HCT116 (cell line): ENCODE data around the gene ARPC1A. TPM values are rescaled to one million over a fixed set of nuclear protein-coding genes. Genes with fewer than 3 reads are reported as not detected.
A peak's percentile ranks its signal among the peaks of the same experiment; 100 is the strongest.

Experiments
- ATAC-seq: fragments of 200-7000 bp; cut with Tn5 transposase; 2 replicates; pipeline ENCODE4 v1.9.1; 2020; ENCODE audit warnings: mild to moderate bottlenecking, moderate library complexity
- BruUV-seq: library from RNA; stranded (reverse); fragments of 400-500 nt; replicated peaks from 2 replicates; lab custom pipeline; 2021; lab: Mats Ljungman, UMichigan
- CTCF ChIA-PET: fragments of 300-600 bp; sonication (Branson Sonifier 250); formaldehyde crosslinking; loops from one replicate; lab custom pipeline; 2021; ENCODE audit warnings: antibody characterized with exemption; lab: Charles Lee
- POLR2A ChIA-PET: fragments of 300-600, 350-600 bp; sonication (Branson Sonifier 250); formaldehyde crosslinking; loops from one replicate; lab custom pipeline; 2021; ENCODE audit warnings: antibody characterized with exemption; lab: Charles Lee
- RAD21 ChIA-PET, 2 experiments: fragments of 300-600 bp; sonication (Branson Sonifier 250); formaldehyde crosslinking; loops; one replicate each; lab custom pipeline; 2023; ENCODE audit warnings: low total read pairs in 2 of 2; ENCODE audit not compliant: uncharacterized antibody in 2 of 2, unreplicated experiment in 2 of 2, low non-redundant PET in 1 of 2; lab: Charles Lee
- DNase-seq: peaks from one replicate; pipeline ENCODE4 v3.0.0-alpha.2; 2010; ENCODE audit warnings: low read depth, low spot score
- H2AFZ ChIP-seq: fragments of 200-600 bp; shearing (Covaris generic), sonication (generic); 2 replicates; pipeline ENCODE4 v1.6.1; 2017; ENCODE audit warnings: low read depth, mixed run types, mixed read lengths, antibody characterized with exemption, low read length; ENCODE audit not compliant: poor library complexity, severe bottlenecking
- H3K27ac ChIP-seq: 2 replicates; pipeline ENCODE4 v1.5.1; 2012; ENCODE audit warnings: low read depth, low read length
- H3K27me3 ChIP-seq: fragments of 200-600 bp; sonication (generic); 2 replicates; pipeline ENCODE4 v1.6.1; 2016; ENCODE audit warnings: mixed run types, low read length, mixed read lengths; ENCODE audit not compliant: insufficient read depth
- H3K36me3 ChIP-seq, 2 experiments: fragments of 200-500 bp in 1 of 2; fragments of 200-600 bp in 1 of 2; sonication (Bioruptor generic) in 1 of 2; sonication (generic) in 1 of 2; 2 replicates each; pipeline versions ENCODE4 v1.5.1 to v1.6.1; 2014 to 2016; ENCODE audit warnings: low read length in 2 of 2, inconsistent platforms in 1 of 2, mixed read lengths in 1 of 2, mixed run types in 1 of 2; ENCODE audit not compliant: insufficient read depth in 2 of 2, control insufficient read depth in 1 of 2
- H3K4me1 ChIP-seq, 2 experiments: fragments of 200-600 bp in 1 of 2; sonication (generic) in 1 of 2; 2 replicates each; pipeline versions ENCODE4 v1.5.1 to v1.6.1; 2012 to 2017; ENCODE audit warnings: low read length in 2 of 2, inconsistent platforms in 1 of 2, mild to moderate bottlenecking in 1 of 2, mixed read lengths in 1 of 2, mixed run types in 1 of 2, moderate library complexity in 1 of 2; ENCODE audit not compliant: insufficient read depth in 2 of 2, control insufficient read depth in 1 of 2
- H3K4me2 ChIP-seq: fragments of 200-600 bp; sonication (generic); 2 replicates; pipeline ENCODE4 v1.6.1; 2017; ENCODE audit warnings: mixed run types, low read length, mixed read lengths
- H3K4me3 ChIP-seq, 2 experiments: fragments of 200-600 bp in 1 of 2; sonication (generic) in 1 of 2; replicated peaks in 1 of 2; 2 replicates each; pipeline ENCODE4 v1.5.1; 2011 to 2016; ENCODE audit warnings: low read length in 2 of 2, control low read depth in 1 of 2, low read depth in 1 of 2, mild to moderate bottlenecking in 1 of 2, mixed read lengths in 1 of 2, mixed run types in 1 of 2
- H3K79me2 ChIP-seq: fragments of 200-600 bp; sonication (generic); 2 replicates; pipeline ENCODE4 v1.6.1; 2017; ENCODE audit warnings: mild to moderate bottlenecking, mixed run types, low read length, moderate library complexity, mixed read lengths; ENCODE audit not compliant: insufficient read depth
- H3K9ac ChIP-seq: fragments of 200-600 bp; sonication (generic); 2 replicates; pipeline ENCODE4 v1.6.1; 2016; ENCODE audit warnings: low read length, mixed read lengths
- H3K9me2 ChIP-seq: fragments of 200-600 bp; sonication (generic), shearing (Covaris generic); 2 replicates; pipeline ENCODE4 v1.6.1; 2017; ENCODE audit warnings: mixed run types, mild to moderate bottlenecking, moderate library complexity; ENCODE audit not compliant: insufficient read depth
- H3K9me3 ChIP-seq, 2 experiments: fragments of 200-500 bp in 1 of 2; fragments of 200-600 bp in 1 of 2; sonication (Bioruptor generic) in 1 of 2; sonication (generic) in 1 of 2; 2 replicates each; pipeline ENCODE4 v1.6.1; 2014 to 2017; ENCODE audit warnings: low read length in 2 of 2, mixed read lengths in 2 of 2, inconsistent platforms in 1 of 2, low read depth in 1 of 2, mild to moderate bottlenecking in 1 of 2, mixed run types in 1 of 2, moderate library complexity in 1 of 2; ENCODE audit not compliant: control insufficient read depth in 1 of 2, insufficient read depth in 1 of 2
- H4K20me1 ChIP-seq: fragments of 200-600 bp; sonication (generic), shearing (Covaris generic); 2 replicates; pipeline ENCODE4 v1.6.1; 2017; ENCODE audit warnings: mixed run types, mild to moderate bottlenecking, moderate library complexity; ENCODE audit not compliant: insufficient read depth
- CBX3 ChIP-seq: IDR thresholded peaks from 2 replicates; pipeline ENCODE4 v1.6.1; 2012; ENCODE audit warnings: low read depth
- CEBPB ChIP-seq: IDR thresholded peaks from 2 replicates; pipeline ENCODE4 v1.6.1; 2012; ENCODE audit warnings: low read depth
- EGR1 ChIP-seq: IDR thresholded peaks from 2 replicates; pipeline ENCODE4 v1.6.1; 2012; ENCODE audit warnings: low read depth
- ELF1 ChIP-seq: IDR thresholded peaks from 2 replicates; pipeline ENCODE4 v1.6.1; 2012; ENCODE audit warnings: low read depth, borderline replicate concordance
- EZH2phosphoT487 ChIP-seq: fragments of 200-600 bp; IDR thresholded peaks from 2 replicates; pipeline ENCODE4 v1.6.1; 2018; ENCODE audit warnings: antibody characterized with exemption, borderline replicate concordance
- FOSL1 ChIP-seq: IDR thresholded peaks from 2 replicates; pipeline ENCODE4 v1.6.1; 2012; ENCODE audit warnings: low read depth
- JUND ChIP-seq: IDR thresholded peaks from 2 replicates; pipeline ENCODE4 v1.6.1; 2012
- POLR2A ChIP-seq: IDR thresholded peaks from 2 replicates; pipeline ENCODE4 v1.7.0; 2011; ENCODE audit warnings: borderline replicate concordance; ENCODE audit not compliant: insufficient read depth, insufficient read length; ENCODE audit errors: extremely low read depth
- POLR2AphosphoS5 ChIP-seq: IDR thresholded peaks from 2 replicates; pipeline ENCODE4 v1.6.1; 2011; ENCODE audit warnings: mild to moderate bottlenecking, low read depth, low read length, moderate library complexity
- RAD21 ChIP-seq: IDR thresholded peaks from 2 replicates; pipeline ENCODE4 v1.6.1; 2012; ENCODE audit warnings: low read depth, mild to moderate bottlenecking
- SIN3A ChIP-seq: IDR thresholded peaks from 2 replicates; pipeline ENCODE4 v1.6.1; 2012; ENCODE audit warnings: low read depth
- SRF ChIP-seq: IDR thresholded peaks from 2 replicates; pipeline ENCODE4 v1.6.1; 2012; ENCODE audit warnings: low read depth
- TCF7L2 ChIP-seq: IDR thresholded peaks from 2 replicates; pipeline ENCODE4 v1.7.0; 2011; ENCODE audit warnings: borderline replicate concordance, inconsistent platforms; ENCODE audit not compliant: insufficient read depth, insufficient read length; ENCODE audit errors: extremely low read depth
- YY1 ChIP-seq: IDR thresholded peaks from 2 replicates; pipeline ENCODE4 v1.6.1; 2011; ENCODE audit warnings: low read length, low read depth, moderate library complexity, mild to moderate bottlenecking; ENCODE audit not compliant: insufficient replicate concordance; ENCODE audit errors: extremely low read depth
- ZFX ChIP-seq: fragments of 450-650 bp; IDR thresholded peaks from 2 replicates; pipeline ENCODE4 v1.6.1; 2017
- ZNF274 ChIP-seq: fragments of 200-500 bp; sonication (Bioruptor generic); IDR thresholded peaks from 2 replicates; pipeline ENCODE4 v1.6.1; 2014; ENCODE audit warnings: mild to moderate bottlenecking, low read depth, low read length, inconsistent platforms
- intact Hi-C: fragments of 100-400 bp; cut with micrococcal nuclease; formaldehyde crosslinking; loops from 2 replicates; pipeline ENCODE4 v1.10.0; 2022
- total RNA-seq: library from RNA; stranded (reverse); gene quantifications from one replicate; pipeline ENCODE4 v1.2.1, GENCODE V29; 2021; ENCODE audit not compliant: unreplicated experiment
- TF ChIP-seq, protein P1 (sequence below): IDR thresholded peaks from 2 replicates; pipeline ENCODE4 v1.6.1; 2012
- TF ChIP-seq, protein P2 (sequence below): IDR thresholded peaks from 2 replicates; pipeline ENCODE4 v1.6.1; 2011; ENCODE audit warnings: mild to moderate bottlenecking, low read length, moderate library complexity; ENCODE audit not compliant: insufficient replicate concordance; ENCODE audit errors: extremely low read depth

ARPC1A gene
- total RNA-seq, 1 experiment from 2014 or later = 250 TPM

DNA sequence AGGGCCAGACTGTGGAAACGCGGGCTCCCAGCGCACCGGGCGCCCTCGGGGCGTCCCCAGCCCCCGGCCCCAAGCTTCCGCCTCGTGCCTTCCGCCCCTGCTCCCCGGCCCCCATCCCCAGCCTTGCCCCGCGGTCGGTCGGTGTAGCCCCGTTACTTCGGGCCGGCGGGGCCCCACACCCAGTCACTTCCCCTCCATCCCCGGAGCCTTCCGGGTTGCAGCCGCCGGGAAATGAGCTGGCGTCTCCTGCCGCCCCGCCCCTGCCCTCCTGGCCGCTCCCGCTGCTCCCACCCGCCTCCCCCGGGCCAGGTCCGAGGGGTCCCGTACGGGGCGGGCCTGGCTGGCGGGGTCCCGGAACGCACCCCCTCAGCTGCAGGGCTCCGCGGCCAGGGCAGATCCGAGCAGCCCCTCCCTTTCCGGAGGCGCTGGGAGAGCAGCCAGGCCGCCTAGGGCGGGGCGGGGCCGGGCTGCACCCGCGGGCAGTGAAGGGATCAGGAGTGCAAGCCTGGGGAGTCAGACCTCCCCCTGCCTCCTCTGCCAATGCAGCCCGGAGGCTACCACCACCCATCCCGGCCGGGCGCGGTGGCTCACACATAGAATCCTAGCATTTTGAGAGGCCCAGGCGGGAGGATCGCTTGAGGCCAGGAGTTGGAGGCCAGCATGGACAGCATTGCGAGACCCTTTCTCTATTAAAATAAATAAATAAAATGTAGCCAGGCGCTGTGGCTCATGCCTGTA lies 49.5 kb downstream of the ARPC1A start:
- H2AFZ ChIP-seq = no peak overlapping the region

DNA sequence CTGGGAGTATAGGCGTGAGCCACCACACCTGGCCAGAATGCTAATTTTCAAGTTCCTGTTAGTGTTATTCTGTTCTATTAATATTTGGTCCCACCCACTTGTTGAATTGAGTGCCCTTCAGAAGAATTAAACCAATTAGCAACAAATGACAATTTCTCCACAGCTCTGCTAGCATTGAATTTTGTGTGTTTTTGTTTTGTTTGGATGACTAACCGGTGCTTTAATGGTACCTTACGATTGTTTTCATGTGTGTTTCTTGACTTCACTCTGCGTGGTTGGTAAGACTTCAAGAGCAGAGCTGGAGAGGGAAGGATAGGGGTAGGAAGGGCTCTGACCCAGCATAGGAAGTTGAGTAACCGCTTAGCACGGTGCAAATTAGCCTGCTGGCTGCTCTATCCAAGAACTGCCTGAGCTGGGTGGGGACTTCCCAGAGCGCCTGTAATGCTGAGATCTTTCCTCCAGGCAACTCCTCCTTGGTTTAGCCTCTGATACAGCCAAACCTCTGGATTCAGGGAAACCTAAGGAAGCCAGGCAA lies 53.4 kb downstream of the ARPC1A start:
- H3K9me2 ChIP-seq = no peaks in the 10 kb centered on the region
- BruUV-seq = no TSS peak
- intact Hi-C loops = no loop called here
- peaks cover 5 to 25% of the 10 kb centered on the region in 2 experiments; a peak in 2 of 4 replicates for H3K36me3 ChIP-seq
- no peak overlapping the region for H3K27ac ChIP-seq
- H3K9ac ChIP-seq = no peak overlapping the region
- no peak for DNase-seq
- RAD21 ChIA-PET = no interaction called here
- no peak overlapping the region for H3K4me3 ChIP-seq
- CTCF ChIA-PET = no interaction called here
- H3K4me2 ChIP-seq = peak overlapping the region; percentile 0; the same call in 1 of the 2 replicates
- H3K9me3 ChIP-seq = no peaks in the 10 kb centered on the region
- POLR2A ChIA-PET = no interaction called here
- H3K27me3 ChIP-seq = no peaks in the 10 kb centered on the region
- H2AFZ ChIP-seq = no peak overlapping the region
- H4K20me1 ChIP-seq = no peaks in the 10 kb centered on the region
- peaks cover 16 to 38% of the 10 kb centered on the region in 2 experiments; a peak in 3 of 4 replicates for H3K4me1 ChIP-seq
- H3K79me2 ChIP-seq = peaks cover 88% of the 10 kb centered on the region
- no peak for ATAC-seq
- no peak for TF ChIP-seq EGR1
- TF ChIP-seq, protein P1, sequence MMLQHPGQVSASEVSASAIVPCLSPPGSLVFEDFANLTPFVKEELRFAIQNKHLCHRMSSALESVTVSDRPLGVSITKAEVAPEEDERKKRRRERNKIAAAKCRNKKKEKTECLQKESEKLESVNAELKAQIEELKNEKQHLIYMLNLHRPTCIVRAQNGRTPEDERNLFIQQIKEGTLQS = no peak
- TF ChIP-seq YY1 = no peak
- TF ChIP-seq JUND = no peak
- TF ChIP-seq EZH2phosphoT487 = no peak
- no peak for TF ChIP-seq ZFX
- TF ChIP-seq FOSL1 = no peak
- no peak for TF ChIP-seq SIN3A
- TF ChIP-seq ZNF274 = no peak
- no peak for TF ChIP-seq TCF7L2
- no peak for TF ChIP-seq POLR2A
- no peak for TF ChIP-seq RAD21
- TF ChIP-seq ELF1 = no peak
- no peak for TF ChIP-seq CEBPB
- TF ChIP-seq, protein P2, sequence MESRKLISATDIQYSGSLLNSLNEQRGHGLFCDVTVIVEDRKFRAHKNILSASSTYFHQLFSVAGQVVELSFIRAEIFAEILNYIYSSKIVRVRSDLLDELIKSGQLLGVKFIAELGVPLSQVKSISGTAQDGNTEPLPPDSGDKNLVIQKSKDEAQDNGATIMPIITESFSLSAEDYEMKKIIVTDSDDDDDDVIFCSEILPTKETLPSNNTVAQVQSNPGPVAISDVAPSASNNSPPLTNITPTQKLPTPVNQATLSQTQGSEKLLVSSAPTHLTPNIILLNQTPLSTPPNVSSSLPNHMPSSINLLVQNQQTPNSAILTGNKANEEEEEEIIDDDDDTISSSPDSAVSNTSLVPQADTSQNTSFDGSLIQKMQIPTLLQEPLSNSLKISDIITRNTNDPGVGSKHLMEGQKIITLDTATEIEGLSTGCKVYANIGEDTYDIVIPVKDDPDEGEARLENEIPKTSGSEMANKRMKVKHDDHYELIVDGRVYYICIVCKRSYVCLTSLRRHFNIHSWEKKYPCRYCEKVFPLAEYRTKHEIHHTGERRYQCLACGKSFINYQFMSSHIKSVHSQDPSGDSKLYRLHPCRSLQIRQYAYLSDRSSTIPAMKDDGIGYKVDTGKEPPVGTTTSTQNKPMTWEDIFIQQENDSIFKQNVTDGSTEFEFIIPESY = no peak
- TF ChIP-seq CBX3 = no peak

More for the DNA sequence above, 49.5 kb downstream of the ARPC1A start:
- BruUV-seq = no TSS peak
- Histone ChIP-seq H3K4me3 (peak overlapping the region; percentile 68 to 86), H3K36me3 (peaks cover 5 to 19% of the 10 kb centered on the region in 2 experiments; a peak in 2 of 4 replicates), H4K20me1 (no peaks in the 10 kb centered on the region), H3K27me3 (no peaks in the 10 kb centered on the region), H3K27ac (peak overlapping the region; percentile 74), H3K79me2 (peaks cover 53% of the 10 kb centered on the region), H3K9me2 (no peaks in the 10 kb centered on the region), H3K9me3 (no peaks in the 10 kb centered on the region), H3K4me2 (peak overlapping the region; percentile 92), H3K9ac (peak overlapping the region; percentile 89), H3K4me1 (peaks cover 32 to 66% of the 10 kb centered on the region in 2 experiments)
- ChIA-PET RAD21 (interaction anchor here (0.7 kb wide), 2 partner anchors 35 to 140 kb away, joined by 3 to 9 read pairs; no protein-coding TSS in a partner anchor), CTCF (no interaction called here), POLR2A (interaction anchor here (0.7 to 1.4 kb wide), 2 partner anchors 34 to 715 kb away, joined by 4 to 6 read pairs; partner anchors contain the start of genes BUD31 and PDAP1)
- ATAC-seq (peak; percentile 71), DNase-seq (no peak)
- intact Hi-C loops = no loop called here
- peak; percentile 29 for TF ChIP-seq YY1
- peak; percentile 62 for TF ChIP-seq POLR2AphosphoS5
- TF ChIP-seq SRF = no peak
